GM19467 (cell line): ENCODE results near the gene FGGY.

Source experiments
- ATAC-seq: cut with Tn5 transposase; IDR thresholded peaks from one replicate; pipeline ENCODE4 v1.9.1; 2021; ENCODE audit warnings: mild to moderate bottlenecking, moderate library complexity; ENCODE audit not compliant: unreplicated experiment

The FGGY gene

DNA sequence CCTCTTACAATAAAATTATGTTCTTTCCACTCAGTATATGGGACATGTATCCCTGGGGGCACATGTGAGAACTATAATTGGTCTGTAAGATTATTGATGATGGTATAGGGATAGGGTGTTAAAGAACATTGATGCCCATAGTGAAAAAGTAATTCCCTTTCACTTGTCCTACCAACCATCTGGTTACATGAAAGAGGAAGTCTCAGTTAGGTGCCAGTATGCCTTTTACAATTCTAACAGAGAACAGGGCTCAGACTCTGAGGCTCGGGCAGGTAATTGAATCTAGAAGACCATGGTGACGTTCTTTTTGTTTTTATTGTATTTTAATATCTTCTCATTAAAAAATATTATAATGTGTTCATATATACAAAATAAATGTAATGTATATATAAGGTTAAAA lies 113.6 kb downstream of the FGGY start:
- no peak for ATAC-seq

DNA sequence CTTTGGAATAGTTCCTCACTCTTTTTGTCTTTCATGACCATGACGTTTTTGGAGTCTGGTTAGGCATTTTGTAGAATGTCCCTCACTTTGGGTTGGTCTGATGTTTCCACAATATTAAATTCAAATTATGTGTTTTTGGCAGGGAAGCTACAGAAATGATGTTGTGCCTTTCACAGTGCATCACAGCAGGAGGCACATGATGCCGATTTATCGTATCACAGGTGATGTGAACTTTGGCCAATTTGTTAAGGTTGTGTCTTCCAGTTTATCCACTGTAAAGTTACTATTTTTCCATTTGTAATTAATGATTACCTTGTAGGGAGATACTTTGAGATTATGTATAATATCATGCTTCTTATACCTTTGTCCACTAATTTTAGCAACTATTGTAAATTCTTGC lies 114.3 kb downstream of the FGGY start:
- ATAC-seq, result no peak

DNA sequence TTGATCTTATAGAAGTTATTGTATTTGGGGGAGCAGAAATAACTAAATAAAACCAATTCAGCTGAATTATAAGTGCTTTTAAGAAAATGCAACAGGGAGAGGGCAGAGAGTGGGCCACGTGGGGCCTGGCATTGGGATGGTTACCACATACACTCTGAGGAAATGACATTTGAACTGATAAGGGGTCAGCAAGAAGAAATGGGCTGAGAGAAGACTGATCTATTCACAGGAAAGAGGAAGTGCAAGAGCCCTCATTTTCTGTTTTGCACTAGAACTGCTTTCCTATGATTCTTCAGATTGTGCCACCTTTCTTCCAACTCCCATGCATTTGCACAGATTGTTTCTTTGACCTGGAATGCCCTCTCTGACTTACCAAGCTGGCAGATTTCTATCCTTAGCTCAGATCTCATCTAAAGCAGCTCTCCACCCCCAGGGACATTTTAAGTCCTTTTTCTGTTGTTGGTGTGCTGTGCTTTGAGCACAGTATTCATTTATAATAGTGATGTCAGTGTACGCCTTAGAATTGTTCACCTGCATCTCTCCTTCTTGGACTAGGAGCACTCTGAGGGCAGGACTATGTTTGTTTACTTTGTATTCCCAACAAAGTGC lies 115.9 kb downstream of the FGGY start:
- ATAC-seq, result no peak

DNA sequence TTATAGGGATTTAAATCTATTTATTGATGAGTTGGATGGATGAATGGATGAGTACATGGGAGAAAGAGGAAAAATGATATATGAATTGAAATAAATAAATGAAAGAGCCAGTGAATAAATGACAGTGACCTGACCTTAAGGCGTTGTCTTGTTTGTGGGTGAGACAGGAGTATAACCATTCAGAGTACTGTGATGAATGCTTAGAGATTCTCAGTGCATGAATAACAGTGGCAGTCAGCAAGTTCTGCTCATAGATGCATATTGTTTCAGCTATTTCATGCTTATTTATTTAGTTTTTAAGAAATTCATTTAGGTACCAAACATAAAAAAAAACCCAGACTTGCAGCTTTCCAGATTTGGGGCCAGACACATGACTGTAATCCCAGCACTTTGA lies 116.4 kb downstream of the FGGY start:
- no peak for ATAC-seq

DNA sequence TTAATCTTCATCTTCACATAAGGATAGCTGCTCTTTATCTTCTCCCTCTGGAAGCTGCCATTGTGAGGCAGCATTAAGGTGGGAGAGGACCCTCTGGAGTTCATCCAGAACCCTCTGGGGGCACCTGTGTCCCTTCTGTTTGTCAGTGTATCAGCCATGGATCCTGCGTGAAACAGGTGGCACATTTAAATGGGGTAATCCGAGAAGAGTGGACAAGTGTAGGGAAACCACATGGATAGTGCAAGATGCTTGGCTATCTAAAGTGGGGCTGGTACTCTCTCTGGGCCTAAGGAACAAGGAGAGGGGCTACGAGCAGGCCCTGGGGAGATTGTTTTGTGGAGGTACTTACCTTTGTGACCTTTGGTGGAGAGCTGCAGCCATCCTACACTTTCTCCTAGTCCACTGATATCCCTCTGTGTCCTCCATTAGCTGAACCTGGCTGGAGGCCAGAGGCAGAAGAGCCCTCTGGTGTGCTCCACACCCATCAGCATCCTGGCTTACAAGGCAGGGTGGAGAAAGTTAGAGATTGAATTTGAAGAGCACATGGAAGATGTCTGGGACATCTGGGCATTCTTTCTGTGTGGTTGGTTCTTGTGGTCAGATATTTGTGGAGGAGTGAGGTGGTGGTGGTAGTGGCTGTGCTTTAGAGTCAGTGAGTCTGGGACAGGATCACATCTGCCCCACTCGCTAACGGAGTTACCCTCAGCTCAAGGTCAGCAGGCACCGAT lies 117.7 kb downstream of the FGGY start:
- no peak for ATAC-seq

DNA sequence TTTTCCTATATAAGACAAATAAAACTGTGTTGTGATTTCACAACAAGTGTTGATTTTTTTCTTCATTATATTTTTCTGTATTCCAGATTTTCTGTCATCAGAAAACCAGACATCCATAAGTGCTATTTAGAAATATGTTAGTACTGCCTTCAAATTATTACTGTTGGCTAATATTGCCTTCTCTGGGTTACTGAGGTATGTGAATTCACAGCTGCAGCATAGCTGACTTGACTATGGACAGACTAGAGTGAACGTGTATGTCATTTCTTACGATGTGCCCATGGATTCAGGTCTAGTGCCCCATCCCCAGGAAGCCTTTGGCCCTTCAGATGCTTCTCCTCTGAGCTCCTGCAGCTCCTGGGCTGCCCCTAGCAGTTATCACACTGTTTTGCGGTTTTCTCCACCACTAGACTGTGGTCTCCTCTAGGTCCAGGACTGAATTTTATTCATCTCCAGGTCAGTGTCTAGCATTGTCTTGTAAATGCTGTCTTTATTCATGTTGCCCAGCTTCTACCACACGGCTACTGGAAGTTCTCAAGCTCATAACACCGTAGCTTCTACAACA lies 118.5 kb downstream of the FGGY start:
- ATAC-seq, result no peak

DNA sequence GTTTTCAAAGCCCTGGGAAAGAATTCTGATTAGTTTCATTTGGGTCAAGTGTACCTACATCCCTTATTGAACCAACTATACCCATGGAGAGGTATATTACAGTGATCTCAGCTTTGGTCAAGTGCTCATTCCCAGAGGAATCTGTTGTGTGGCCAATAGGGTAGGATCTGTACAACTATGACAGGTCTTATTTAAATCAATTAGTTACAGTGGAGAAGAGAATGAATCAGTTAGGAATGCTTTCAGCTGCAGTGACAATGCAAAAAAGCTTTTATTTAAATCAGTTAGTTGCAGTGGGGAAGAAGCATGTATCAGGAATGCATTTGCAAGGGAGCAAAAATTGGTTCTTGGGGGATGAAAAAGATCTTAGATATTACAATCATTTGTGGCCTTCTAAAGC lies 119.0 kb downstream of the FGGY start:
- ATAC-seq, result no peak

DNA sequence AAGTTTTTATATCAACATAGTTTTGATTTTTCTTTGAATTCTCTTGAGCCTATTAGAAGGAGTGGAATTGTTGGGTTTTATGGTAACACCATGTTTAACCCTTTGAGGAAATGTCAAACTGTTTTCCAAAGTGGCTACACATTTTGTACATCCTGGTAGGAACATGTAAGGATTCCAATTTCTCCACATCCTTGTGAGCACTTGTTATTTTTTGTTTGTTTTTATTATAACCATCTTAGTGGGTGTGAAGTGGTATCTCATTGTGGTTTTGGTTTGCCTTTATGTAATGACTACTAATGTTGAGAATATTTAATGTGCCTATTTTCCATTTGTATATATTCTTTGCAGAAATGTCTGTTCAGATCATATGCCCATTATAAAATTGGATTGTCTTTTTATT lies 120.5 kb downstream of the FGGY start:
- no peak for ATAC-seq

DNA sequence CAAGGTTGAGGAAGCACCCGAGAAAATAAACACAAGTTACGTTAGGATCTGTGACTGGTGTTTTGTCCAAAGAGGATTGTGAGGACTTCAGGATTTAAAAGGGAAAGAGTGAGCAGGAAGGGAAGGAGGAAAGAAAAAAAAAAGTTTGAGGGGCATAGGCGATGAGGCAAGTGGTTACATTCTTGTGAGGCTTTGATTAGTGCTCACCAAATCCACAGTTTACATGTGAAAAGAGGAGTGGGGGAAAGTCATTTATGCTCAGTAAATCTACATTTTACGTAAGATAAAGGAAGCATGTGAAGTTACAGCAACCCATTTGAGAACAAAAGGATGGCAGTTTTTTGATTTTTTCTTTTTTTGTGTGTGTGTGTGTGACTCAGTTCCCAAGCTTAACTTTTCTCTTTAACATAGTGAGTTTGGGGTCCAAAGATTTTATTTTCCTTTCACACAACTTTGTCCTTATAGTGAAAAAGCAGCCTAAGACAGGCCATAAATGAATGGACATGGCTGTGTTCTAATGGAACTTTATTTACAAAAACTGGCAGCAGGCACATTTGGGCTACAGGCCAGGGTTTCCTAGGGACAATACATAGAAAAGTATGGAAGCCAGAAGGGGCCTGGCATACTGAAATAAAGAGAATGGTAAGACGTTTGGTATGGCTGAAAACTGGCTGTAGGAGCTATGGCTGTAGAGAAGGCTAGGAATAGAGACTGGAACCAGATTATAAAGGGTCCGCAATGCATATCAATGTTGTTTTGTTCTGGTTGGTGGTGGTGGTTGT lies 121.7 kb downstream of the FGGY start:
- no peak for ATAC-seq

DNA sequence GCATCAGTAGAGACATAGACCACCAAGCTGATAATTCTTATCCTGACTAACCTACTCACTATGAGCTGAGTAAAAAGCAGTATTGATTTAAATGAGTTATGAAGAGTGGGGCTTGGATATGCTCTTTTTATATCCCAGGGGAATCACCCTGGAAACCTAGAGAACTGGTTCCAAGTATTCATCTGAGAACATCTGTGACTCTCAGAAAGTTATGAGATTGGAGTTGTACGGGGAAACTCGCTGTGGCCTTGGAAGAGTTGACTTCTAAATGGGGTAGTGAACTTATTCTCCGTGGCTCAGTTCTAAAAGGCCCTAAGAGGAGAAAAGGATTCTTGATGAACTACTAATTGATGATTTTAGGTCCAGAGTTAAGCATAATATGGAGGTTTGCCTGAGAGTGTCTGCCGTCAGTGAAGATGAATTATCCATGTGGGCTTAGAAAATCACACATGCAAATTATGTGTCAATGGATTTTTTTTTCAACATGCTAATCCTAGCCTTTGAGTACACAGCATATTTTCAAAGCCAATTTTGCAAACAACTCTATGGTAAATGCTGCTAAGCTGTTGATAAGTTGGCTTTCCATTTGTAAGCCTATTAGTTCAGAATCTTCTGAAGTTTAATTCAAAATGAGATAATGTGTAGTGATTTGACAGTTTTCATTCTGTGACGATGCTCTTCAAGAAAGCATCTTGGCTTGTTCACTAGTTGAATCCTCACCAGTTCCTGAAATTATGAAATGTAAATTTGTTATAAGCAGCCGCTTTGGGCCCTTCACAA lies 122.7 kb downstream of the FGGY start:
- no peak for ATAC-seq

DNA sequence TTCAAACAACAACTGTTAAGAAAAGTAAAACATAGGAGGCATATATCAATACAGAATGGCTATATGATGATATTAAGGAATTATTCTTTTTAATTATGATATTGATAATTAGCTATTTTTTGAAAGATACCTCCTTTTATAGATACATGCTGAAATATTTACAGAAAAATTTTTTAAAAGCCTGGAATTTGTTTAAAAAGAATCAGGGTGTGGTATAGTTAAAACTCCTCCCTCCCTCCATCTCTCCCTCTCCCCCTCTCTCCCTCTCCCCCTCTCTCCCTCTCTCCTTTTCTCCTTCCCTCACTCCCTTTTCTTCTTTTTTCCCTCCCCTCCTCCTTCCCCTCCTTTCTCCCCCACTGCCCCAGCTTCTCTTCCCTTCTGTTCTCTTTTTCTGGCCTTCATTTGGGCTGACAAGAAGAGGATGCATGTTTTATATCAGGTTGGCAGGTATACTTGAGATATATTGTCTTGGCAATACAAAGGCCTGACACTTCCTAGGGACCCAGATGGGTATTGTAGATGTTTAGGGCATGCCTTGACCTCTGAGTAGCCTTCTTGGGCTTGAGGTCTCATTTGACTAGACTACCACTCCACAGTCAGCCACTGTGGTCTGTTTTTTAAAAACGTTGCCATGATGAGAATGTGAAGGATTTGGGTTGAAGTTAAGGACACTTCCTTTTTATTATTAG lies 124.5 kb downstream of the FGGY start:
- ATAC-seq, result no peak

DNA sequence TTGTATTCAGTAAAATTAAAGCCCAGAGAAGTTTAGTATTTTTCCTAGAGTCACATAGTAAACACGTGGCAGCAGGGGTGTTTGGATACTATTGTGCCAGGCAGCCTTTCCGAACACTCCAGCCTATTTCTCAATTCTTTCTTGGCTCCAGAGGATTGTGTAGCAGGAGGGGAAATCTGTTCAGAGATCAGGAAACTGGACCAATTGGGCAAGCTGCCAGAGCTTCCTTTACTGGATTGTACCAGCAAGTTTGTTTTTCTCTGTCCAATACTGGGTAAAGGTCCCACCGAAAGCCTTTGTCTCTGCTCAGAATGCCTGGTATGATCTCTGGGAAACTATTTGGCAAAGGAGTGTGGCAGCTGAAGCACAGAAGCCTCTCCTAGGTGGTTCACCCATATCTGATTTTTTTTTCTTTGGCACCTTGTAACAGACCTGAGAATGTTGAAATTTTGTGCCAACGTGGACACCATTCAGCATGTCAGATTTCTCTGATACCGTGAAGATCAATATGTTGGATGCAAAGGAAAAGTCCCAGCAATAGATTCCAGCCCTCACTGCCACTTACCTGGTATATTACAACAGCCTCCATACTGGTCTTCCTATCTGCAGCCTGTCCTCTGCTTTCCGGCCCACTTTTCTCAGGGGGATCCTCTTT lies 126.2 kb downstream of the FGGY start:
- no peak for ATAC-seq

DNA sequence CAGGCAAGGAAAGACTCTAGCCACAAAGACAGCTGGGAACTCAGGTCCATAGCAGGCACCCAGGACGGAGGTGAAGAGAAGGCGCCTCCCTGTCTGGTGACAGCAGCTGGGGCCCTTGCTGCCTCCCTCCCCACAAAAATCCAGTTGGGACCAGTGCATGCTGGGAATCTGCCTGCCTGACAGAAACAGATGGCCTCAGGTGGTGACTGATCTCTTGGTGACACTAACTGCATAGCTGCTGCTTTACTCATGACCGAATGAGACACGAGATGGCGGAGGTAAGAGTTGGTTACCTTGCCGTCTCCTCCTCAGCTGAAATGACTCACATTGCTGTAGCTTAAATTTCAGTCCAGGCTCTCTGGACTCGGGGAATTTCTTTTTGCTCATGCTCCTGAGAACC lies 130.3 kb downstream of the FGGY start:
- ATAC-seq, result no peak

DNA sequence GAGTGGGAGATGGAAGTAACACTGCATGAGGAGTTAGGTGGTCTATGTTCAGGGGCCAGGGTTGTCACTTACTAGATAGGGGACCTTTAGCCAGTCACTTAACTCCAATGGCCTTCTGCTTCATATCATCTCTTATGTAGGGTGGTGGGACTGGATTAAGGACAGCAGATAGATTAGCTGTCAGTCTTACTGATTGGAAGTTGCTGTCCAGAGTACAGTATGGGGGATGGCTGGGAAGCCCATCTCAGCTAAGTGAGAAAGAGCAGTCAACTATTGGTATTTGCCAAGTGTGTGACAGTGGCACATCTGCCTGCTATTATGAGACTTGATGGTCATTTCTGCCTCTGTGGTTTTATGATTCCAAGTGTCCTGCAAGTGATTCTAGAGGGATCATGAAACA lies 130.9 kb downstream of the FGGY start:
- no peak for ATAC-seq

DNA sequence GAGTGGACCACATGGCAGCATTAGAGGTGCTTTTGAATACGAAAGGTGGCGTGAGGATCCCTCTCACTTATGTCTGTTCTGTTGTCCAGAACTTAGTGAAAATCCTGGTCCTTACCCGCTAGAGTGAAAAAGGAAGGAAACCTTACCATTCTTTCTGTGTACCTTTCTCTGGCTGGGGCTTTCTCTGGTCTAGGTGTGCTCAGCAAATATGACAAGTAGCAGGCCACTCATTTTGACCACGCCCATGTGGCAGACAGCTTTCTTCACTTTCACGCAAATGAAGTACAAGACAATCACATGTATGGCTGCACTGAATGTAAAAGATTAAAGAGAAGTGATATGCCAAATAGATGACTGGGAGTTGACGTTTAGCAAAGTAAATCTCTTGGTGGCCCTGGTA lies 131.9 kb downstream of the FGGY start:
- no peak for ATAC-seq

DNA sequence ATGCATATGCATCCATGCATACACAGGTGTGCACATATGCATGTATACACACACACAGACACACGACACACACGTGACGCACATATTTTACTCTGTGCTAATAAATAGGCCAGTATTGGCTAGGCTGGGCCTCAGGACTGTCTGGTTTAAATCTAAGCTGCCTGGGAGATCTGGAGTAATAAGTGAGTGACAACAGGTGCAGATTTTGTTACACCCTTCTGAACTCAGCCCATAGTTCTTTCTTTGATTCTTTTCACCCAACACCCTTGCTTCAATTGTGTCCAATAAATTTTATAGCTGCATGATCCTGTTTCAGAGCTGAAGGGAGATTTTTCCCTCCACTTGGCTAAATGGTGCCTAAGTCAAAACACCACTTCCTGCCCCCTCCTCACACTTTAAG lies 132.8 kb downstream of the FGGY start:
- no peak for ATAC-seq

DNA sequence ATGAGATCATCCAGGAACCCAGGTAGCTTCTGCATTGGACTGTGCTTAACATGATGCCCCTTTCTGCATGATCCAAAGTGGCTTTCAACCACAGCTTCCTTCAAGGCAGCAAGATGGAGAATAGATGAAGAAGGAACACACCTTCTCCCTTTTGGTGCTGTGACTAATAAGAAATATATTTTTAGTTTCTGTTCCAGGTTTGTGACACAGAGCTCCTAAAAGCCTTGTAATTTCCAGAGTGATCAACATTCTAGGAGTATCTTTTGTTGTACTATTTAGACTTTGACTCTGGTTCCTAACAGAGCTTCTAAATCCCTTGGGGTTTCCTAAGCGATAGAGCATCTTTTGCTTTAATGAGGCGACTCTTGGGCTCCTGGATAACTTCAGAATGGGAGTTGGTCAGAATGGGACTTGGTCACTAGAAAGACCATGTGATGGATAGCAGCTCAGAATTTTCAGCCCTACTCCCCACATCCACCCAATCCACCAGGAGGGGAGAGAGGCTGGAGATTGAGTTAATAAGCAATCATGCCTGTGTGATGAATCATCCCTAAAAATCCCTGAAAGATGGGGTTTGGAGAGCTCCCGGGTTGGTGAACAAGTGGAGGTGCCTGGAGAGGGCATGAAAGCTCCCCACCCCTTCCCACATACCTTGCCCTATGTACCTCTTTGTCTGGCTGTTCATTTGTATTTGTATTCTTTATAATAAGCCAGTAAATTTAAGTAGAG lies 134.8 kb downstream of the FGGY start:
- no peak for ATAC-seq

DNA sequence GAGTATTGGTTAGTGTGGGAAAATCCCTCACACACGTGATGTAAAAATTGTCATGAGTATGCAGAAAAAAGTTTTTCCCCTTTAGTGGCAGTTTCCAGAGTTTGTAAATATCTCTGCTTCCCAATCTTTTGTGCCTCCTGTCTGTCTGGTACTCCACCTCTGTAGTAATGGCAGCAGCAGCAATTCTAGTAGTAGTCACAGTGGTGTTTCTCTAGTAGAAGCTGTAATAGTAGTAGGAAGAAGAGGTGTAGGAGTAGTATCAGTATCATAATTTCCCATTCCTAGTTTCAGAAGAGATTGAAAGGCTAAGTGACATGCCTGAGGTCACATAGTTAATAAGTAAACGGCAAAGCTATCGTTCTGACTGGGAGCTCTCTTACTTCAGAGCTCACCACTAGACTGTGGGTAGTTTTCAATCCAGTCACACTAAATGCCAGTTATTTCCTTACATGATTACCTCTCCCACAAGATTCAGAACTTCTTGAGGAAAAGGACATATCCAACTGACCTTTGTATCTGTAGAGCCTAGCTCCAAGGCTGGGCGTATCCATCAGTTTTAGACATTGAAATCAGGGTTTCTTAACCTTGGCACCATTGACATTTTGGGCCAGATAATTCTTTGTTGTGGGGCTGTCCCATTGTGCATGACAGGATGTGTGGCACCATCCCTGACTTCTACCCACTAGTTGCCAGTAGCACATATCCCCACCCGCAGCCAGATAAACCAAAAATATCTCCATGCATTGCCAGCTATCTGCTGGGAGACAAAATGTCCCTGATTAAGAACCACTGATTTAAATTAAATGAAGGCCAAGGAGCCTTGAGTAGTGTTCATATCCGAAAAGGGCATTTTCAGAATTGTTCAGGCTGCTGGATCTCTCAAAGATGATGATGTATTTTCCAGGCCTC lies 135.9 kb downstream of the FGGY start:
- ATAC-seq, result peak; percentile 95
